ENCODE measurements around the gene PPM1J. TPM values are rescaled to one million over a fixed set of nuclear protein-coding genes. Genes with fewer than 3 reads are reported as not detected.

PPM1J gene
- total and polyA plus RNA-seq, 2 of the 13 experiments (the other 11 are each of a cell fraction or from before 2014, with no cell fraction given): 0.07 to 0.22 TPM

DNA sequence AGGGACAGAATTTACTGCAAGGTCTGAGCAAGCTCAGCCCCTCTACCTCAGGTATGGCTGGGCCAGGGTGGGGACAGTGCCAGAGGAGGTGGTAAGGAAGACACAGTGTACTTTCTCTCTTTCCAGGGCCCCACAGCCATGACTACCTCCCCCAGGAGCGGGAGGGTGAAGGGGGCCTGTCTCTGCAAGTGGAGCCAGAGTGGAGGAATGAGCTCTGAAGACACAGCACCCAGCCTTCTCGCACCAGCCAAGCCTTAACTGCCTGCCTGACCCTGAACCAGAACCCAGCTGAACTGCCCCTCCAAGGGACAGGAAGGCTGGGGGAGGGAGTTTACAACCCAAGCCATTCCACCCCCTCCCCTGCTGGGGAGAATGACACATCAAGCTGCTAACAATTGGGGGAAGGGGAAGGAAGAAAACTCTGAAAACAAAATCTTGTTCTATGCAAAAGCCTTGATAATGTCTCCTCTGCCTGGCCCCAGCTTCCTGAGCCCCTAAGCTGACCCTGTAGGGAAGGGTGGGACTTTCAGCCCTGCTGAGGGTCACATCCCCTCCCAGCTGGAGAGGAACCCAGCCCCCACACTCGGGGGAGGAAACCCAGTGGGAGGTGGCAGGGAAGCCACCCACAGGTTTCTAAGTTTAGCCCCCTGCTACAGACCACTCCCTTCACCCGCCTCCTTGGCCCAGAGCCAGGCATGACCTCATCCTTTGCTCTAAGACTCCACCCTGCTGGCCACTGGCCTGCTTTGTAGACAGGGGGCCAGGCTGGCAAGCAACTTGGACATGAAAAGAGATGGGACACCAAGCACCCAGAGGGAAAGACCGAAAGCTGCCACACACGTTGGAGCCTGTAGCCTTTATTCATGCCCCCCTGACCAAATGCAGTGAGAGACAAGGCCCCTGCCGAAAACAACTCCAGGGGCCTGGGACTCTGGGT lies 14.6 kb downstream of the PPM1J start (continued):
- no peak for TF ChIP-seq REPIN1 (CRISPR knock-in tag; IDR thresholded peaks at IDR 0.05; ENCODE audit: borderline replicate concordance, low read depth)
- TF ChIP-seq, protein P1, sequence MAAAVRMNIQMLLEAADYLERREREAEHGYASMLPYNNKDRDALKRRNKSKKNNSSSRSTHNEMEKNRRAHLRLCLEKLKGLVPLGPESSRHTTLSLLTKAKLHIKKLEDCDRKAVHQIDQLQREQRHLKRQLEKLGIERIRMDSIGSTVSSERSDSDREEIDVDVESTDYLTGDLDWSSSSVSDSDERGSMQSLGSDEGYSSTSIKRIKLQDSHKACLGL (CRISPR knock-in tag; IDR thresholded peaks at IDR 0.05): no peak
- TF ChIP-seq, protein P2, sequence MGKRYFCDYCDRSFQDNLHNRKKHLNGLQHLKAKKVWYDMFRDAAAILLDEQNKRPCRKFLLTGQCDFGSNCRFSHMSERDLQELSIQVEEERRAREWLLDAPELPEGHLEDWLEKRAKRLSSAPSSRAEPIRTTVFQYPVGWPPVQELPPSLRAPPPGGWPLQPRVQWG (CRISPR knock-in tag; IDR thresholded peaks at IDR 0.05; ENCODE audit: borderline replicate concordance, low read depth): no peak
- 0 out of 2 replicates have a peak, but pooled peaks have one; percentile 18 for TF ChIP-seq SRY (CRISPR knock-in tag; IDR thresholded peaks at IDR 0.05)
- 0 out of 2 replicates have a peak, but pooled peaks have one; percentile 25 for TF ChIP-seq MEIS2 (CRISPR knock-in tag; IDR thresholded peaks at IDR 0.05)
- 0 out of 2 replicates have a peak, but pooled peaks have one; percentile 35 for TF ChIP-seq ZNF605 (CRISPR knock-in tag; IDR thresholded peaks at IDR 0.05)
- TF ChIP-seq GATA4 (IDR thresholded peaks at IDR 0.05; ENCODE audit: borderline replicate concordance, low read depth): no peak
- TF ChIP-seq, protein P3, sequence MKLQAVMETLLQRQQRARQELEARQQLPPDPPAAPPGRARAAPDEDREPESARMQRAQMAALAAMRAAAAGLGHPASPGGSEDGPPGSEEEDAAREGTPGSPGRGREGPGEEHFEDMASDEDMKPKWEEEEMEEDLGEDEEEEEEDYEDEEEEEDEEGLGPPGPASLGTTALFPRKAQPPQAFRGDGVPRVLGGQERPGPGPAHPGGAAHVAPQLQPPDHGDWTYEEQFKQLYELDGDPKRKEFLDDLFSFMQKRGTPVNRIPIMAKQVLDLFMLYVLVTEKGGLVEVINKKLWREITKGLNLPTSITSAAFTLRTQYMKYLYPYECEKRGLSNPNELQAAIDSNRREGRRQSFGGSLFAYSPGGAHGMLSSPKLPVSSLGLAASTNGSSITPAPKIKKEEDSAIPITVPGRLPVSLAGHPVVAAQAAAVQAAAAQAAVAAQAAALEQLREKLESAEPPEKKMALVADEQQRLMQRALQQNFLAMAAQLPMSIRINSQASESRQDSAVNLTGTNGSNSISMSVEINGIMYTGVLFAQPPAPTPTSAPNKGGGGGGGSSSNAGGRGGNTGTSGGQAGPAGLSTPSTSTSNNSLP (IDR thresholded peaks at IDR 0.05; ENCODE audit: low read depth, low read length): no peak
- TF ChIP-seq, protein P4, sequence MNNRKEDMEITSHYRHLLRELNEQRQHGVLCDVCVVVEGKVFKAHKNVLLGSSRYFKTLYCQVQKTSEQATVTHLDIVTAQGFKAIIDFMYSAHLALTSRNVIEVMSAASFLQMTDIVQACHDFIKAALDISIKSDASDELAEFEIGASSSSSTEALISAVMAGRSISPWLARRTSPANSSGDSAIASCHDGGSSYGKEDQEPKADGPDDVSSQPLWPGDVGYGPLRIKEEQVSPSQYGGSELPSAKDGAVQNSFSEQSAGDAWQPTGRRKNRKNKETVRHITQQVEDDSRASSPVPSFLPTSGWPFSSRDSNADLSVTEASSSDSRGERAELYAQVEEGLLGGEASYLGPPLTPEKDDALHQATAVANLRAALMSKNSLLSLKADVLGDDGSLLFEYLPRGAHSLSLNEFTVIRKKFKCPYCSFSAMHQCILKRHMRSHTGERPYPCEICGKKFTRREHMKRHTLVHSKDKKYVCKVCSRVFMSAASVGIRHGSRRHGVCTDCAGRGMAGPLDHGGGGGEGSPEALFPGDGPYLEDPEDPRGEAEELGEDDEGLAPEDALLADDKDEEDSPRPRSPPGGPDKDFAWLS (CRISPR knock-in tag; IDR thresholded peaks at IDR 0.05; ENCODE audit: borderline replicate concordance): no peak
- no peak; the same call in 1 of the 2 replicates for TF ChIP-seq ELF3 (CRISPR knock-in tag; IDR thresholded peaks at IDR 0.05)
- TF ChIP-seq, protein P5, sequence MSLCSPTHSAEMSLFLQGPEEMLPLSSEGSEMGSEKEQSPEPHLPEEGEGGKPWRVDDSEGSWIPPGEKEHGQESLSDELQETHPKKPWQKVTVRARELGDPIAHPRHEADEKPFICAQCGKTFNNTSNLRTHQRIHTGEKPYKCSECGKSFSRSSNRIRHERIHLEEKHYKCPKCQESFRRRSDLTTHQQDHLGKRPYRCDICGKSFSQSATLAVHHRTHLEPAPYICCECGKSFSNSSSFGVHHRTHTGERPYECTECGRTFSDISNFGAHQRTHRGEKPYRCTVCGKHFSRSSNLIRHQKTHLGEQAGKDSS (CRISPR knock-in tag; IDR thresholded peaks at IDR 0.05; ENCODE audit: borderline replicate concordance, low read depth): no peak
- no peak for TF ChIP-seq ZNF660 (CRISPR knock-in tag; IDR thresholded peaks at IDR 0.05; ENCODE audit: borderline replicate concordance, low read depth)
- no peak for TF ChIP-seq ZNF44 (CRISPR knock-in tag; IDR thresholded peaks at IDR 0.05)
- no peak for TF ChIP-seq ZFP41 (CRISPR knock-in tag; IDR thresholded peaks at IDR 0.05; ENCODE audit: borderline replicate concordance)

All from HepG2 (cell line).